CD8-positive, alpha-beta memory T cell (primary cell): ENCODE measurements around the gene VWDE. TPM values are rescaled to one million over a fixed set of nuclear protein-coding genes. Genes with fewer than 3 reads are reported as not detected.
A peak's percentile ranks its signal among the peaks of the same experiment; 100 is the strongest.
"Not testable (repeated sequence)": the region's sequence is repeated elsewhere in the genome, so short reads cannot be mapped to it uniquely, and the experiment has no call there.

Source experiments
- CTCF ChIA-PET: fragments of 350-600 bp; sonication (Branson Sonifier 250); formaldehyde crosslinking; loops from one replicate; lab custom pipeline; 2021; ENCODE audit warnings: antibody characterized with exemption; lab: Charles Lee
- POLR2A ChIA-PET: fragments of 350-600 bp; sonication (Branson Sonifier 250); formaldehyde crosslinking; loops from one replicate; lab custom pipeline; 2021; ENCODE audit warnings: antibody characterized with exemption; lab: Charles Lee
- DNase-seq, 5 donors: peaks; one replicate each; pipeline versions ENCODE4 v3.0.0 to v3.0.0-alpha.2; 2020 to 2022; ENCODE audit warnings: mixed read lengths in 1 of 5
- H3K27ac ChIP-seq: one replicate; pipeline ENCODE4 v1.7.0; 2013; ENCODE audit warnings: low read depth, mild to moderate bottlenecking, low read length, moderate library complexity
- H3K27me3 ChIP-seq: 2 replicates; pipeline ENCODE4 v1.7.0; 2013; ENCODE audit warnings: low read length, mild to moderate bottlenecking; ENCODE audit not compliant: insufficient read depth, poor library complexity, severe bottlenecking
- H3K36me3 ChIP-seq: 2 replicates; pipeline ENCODE4 v1.7.0; 2013; ENCODE audit warnings: mild to moderate bottlenecking, low read length, moderate library complexity; ENCODE audit not compliant: insufficient read depth
- H3K4me1 ChIP-seq: 2 replicates; pipeline ENCODE4 v1.7.0; 2013; ENCODE audit warnings: mild to moderate bottlenecking, low read length, moderate library complexity; ENCODE audit not compliant: insufficient read depth
- H3K4me3 ChIP-seq: 2 replicates; pipeline ENCODE4 v1.7.0; 2013; ENCODE audit warnings: mild to moderate bottlenecking, low read length
- H3K9me3 ChIP-seq: 2 replicates; pipeline ENCODE4 v1.7.0; 2013; ENCODE audit warnings: mild to moderate bottlenecking, low read length
- H3K27ac Mint-ChIP-seq, 8 donors: one replicate each; pipeline ENCODE4 v1.8.0; 2020 to 2021; ENCODE audit warnings: mixed read lengths in 8 of 8, mild to moderate bottlenecking in 6 of 8, inconsistent platforms in 3 of 8, moderate library complexity in 3 of 8
- H3K27me3 Mint-ChIP-seq, 2 donors: one replicate each; pipeline ENCODE4 v1.8.0; 2020 to 2021; ENCODE audit warnings: mixed read lengths in 2 of 2, mild to moderate bottlenecking in 1 of 2, moderate library complexity in 1 of 2
- H3K36me3 Mint-ChIP-seq, 3 donors: one replicate each; pipeline ENCODE4 v1.8.0; 2020 to 2021; ENCODE audit warnings: mixed read lengths in 3 of 3, inconsistent platforms in 1 of 3, mild to moderate bottlenecking in 1 of 3
- H3K4me1 Mint-ChIP-seq, 3 donors: one replicate each; pipeline ENCODE4 v1.8.0; 2020 to 2021; ENCODE audit warnings: mixed read lengths in 3 of 3, inconsistent platforms in 1 of 3, mild to moderate bottlenecking in 1 of 3
- H3K4me3 Mint-ChIP-seq, 7 donors: one replicate each; pipeline ENCODE4 v1.8.0; 2020 to 2021; ENCODE audit warnings: mixed read lengths in 7 of 7, mild to moderate bottlenecking in 6 of 7, moderate library complexity in 4 of 7, inconsistent platforms in 2 of 7
- H3K9me3 Mint-ChIP-seq, 5 donors: one replicate each; pipeline ENCODE4 v1.8.0; 2020 to 2022; ENCODE audit warnings: mixed read lengths in 5 of 5, mild to moderate bottlenecking in 3 of 5, moderate library complexity in 2 of 5, inconsistent platforms in 1 of 5
- polyA plus RNA-seq: library from polyadenylated mRNA; unstranded; fragments of 300-500 nt; fragmentation: Illumina TruSeq; gene quantifications from one replicate; pipeline ENCODE4 v1.2.3, GENCODE V29; 2021
- total RNA-seq, 2 experiments: library from RNA; stranded (reverse); gene quantifications; one replicate each; pipeline ENCODE4 v1.2.3, GENCODE V29; 2021

The VWDE gene
- total and polyA plus RNA-seq, 3 experiments from 2014 or later: 0.25 to 0.71 (median 0.55) TPM

- no peak overlapping the region for H3K27ac Mint-ChIP-seq
These were observed 11.4 kb upstream of the VWDE start for GRCh38 chr7:12415072-12415471.

GRCh38 chr7:12412407-12412806, 8.7 kb upstream of the VWDE start:
- Mint-ChIP-seq H3K27me3 (no peaks in the 10 kb centered on the region), H3K4me3 (no peak overlapping the region), H3K27ac (no peak overlapping the region), H3K9me3 (peaks cover 0 to 3% (median 0%) of the 10 kb centered on the region in 5 donors), H3K36me3 (no peaks in the 10 kb centered on the region), H3K4me1 (no peaks in the 10 kb centered on the region)
- DNase-seq: no peak
- Histone ChIP-seq H3K4me3 (no peak overlapping the region), H3K4me1 (no peaks in the 10 kb centered on the region), H3K27me3 (no peaks in the 10 kb centered on the region), H3K9me3 (no peaks in the 10 kb centered on the region), H3K27ac (no peak overlapping the region), H3K36me3 (no peaks in the 10 kb centered on the region)
- ChIA-PET POLR2A (no interaction called here), CTCF (no interaction called here)

More at GRCh38 chr7:12415072-12415471, 11.4 kb upstream of the VWDE start:
- no peaks in the 10 kb centered on the region for H3K36me3 ChIP-seq
- no peak for DNase-seq
- ChIA-PET CTCF (no interaction called here), POLR2A (no interaction called here)
- no peaks in the 10 kb centered on the region for H3K36me3 Mint-ChIP-seq
- H3K27me3 Mint-ChIP-seq: no peaks in the 10 kb centered on the region
- no peak overlapping the region for H3K27ac ChIP-seq
- no peak overlapping the region for H3K4me3 ChIP-seq
- no peaks in the 10 kb centered on the region for H3K27me3 ChIP-seq
- peaks cover 0 to 6% (median 0%) of the 10 kb centered on the region in 5 donors for H3K9me3 Mint-ChIP-seq
- H3K9me3 ChIP-seq: no peaks in the 10 kb centered on the region
- no peaks in the 10 kb centered on the region for H3K4me1 ChIP-seq
- no peak overlapping the region for H3K4me3 Mint-ChIP-seq
- H3K4me1 Mint-ChIP-seq: no peaks in the 10 kb centered on the region

- Histone ChIP-seq H3K4me3 (no peak overlapping the region), H3K36me3 (no peaks in the 10 kb centered on the region), H3K4me1 (no peaks in the 10 kb centered on the region), H3K27ac (no peak overlapping the region), H3K27me3 (no peaks in the 10 kb centered on the region), H3K9me3 (no peaks in the 10 kb centered on the region)
- CTCF ChIA-PET: no interaction called here
- Mint-ChIP-seq H3K27me3 (no peaks in the 10 kb centered on the region), H3K4me3 (no peak overlapping the region), H3K36me3 (no peaks in the 10 kb centered on the region), H3K9me3 (peaks cover 0 to 3% (median 0%) of the 10 kb centered on the region in 5 donors), H3K27ac (no peak overlapping the region), H3K4me1 (no peaks in the 10 kb centered on the region)
- POLR2A ChIA-PET: no interaction called here
- no peak for DNase-seq
These were observed 6.9 kb upstream of the VWDE start for GRCh38 chr7:12410523-12410922.

- Mint-ChIP-seq H3K27me3 (peaks cover 0 to 5% of the 10 kb centered on the region in 2 donors), H3K9me3 (peaks cover 0 to 3% (median 0%) of the 10 kb centered on the region in 5 donors), H3K4me3 (no peak overlapping the region), H3K27ac (no peak overlapping the region), H3K36me3 (no peaks in the 10 kb centered on the region), H3K4me1 (peaks cover 2 to 5% (median 3%) of the 10 kb centered on the region in 3 donors)
- ChIA-PET POLR2A (no interaction called here), CTCF (no interaction called here)
- Histone ChIP-seq H3K9me3 (no peaks in the 10 kb centered on the region), H3K4me3 (no peak overlapping the region), H3K4me1 (no peaks in the 10 kb centered on the region), H3K27me3 (no peaks in the 10 kb centered on the region), H3K36me3 (no peaks in the 10 kb centered on the region), H3K27ac (no peak overlapping the region)
- no peak for DNase-seq
These were observed 5.5 kb upstream of the VWDE start for GRCh38 chr7:12409097-12409711.

GRCh38 chr7:12407652-12408051, 4.0 kb upstream of the VWDE start:
- DNase-seq, H3K36me3 Mint-ChIP-seq, POLR2A ChIA-PET, H3K27ac ChIP-seq, H3K9me3 ChIP-seq, H3K4me3 ChIP-seq, H3K4me1 ChIP-seq, H3K27ac Mint-ChIP-seq, H3K36me3 ChIP-seq, H3K9me3 Mint-ChIP-seq, H3K4me3 Mint-ChIP-seq, H3K27me3 ChIP-seq: not testable (repeated sequence)
- Mint-ChIP-seq H3K27me3 (peaks cover 3 to 11% of the 10 kb centered on the region in 2 donors), H3K4me1 (peaks cover 15 to 19% (median 15%) of the 10 kb centered on the region in 3 donors)
- CTCF ChIA-PET: interaction anchor here (0.9 kb wide), 1 partner anchor 19 kb away, joined by 4 read pairs; no protein-coding TSS in a partner anchor

GRCh38 chr7:12402365-12402725, 1.3 kb downstream of the VWDE start:
- Mint-ChIP-seq H3K27ac (no peak overlapping the region), H3K27me3 (peaks cover 14 to 29% of the 10 kb centered on the region in 2 donors), H3K4me3 (peak overlapping the region in 1 of 7 donors; percentile 44), H3K9me3 (peaks cover 6 to 13% (median 9%) of the 10 kb centered on the region in 5 donors), H3K4me1 (peaks cover 17 to 25% (median 17%) of the 10 kb centered on the region in 3 donors), H3K36me3 (peaks cover 0 to 3% (median 0%) of the 10 kb centered on the region in 3 donors)
- H3K27ac ChIP-seq: peak overlapping the region; percentile 58
- no peaks in the 10 kb centered on the region for H3K27me3 ChIP-seq
- POLR2A ChIA-PET: no interaction called here
- CTCF ChIA-PET: interaction anchor here (0.7 kb wide), 1 partner anchor 14 kb away, joined by 3 read pairs; no protein-coding TSS in a partner anchor
- peaks cover 4% of the 10 kb centered on the region for H3K9me3 ChIP-seq
- no peaks in the 10 kb centered on the region for H3K4me1 ChIP-seq
- DNase-seq: no peak
- H3K4me3 ChIP-seq: no peak overlapping the region
- H3K36me3 ChIP-seq: no peaks in the 10 kb centered on the region

- peak overlapping the region; percentile 58 for H3K27ac ChIP-seq
- H3K36me3 ChIP-seq: no peaks in the 10 kb centered on the region
- Mint-ChIP-seq H3K4me3 (peak overlapping the region in 1 of 7 donors; percentile 44), H3K27me3 (peaks cover 16 to 33% of the 10 kb centered on the region in 2 donors), H3K4me1 (peaks cover 17 to 25% (median 17%) of the 10 kb centered on the region in 3 donors), H3K36me3 (peaks cover 0 to 3% (median 0%) of the 10 kb centered on the region in 3 donors), H3K9me3 (peaks cover 9 to 13% (median 10%) of the 10 kb centered on the region in 5 donors), H3K27ac (no peak overlapping the region)
- no peak overlapping the region for H3K4me3 ChIP-seq
- DNase-seq: no peak
- H3K4me1 ChIP-seq: no peaks in the 10 kb centered on the region
- no peaks in the 10 kb centered on the region for H3K27me3 ChIP-seq
- peaks cover 4% of the 10 kb centered on the region for H3K9me3 ChIP-seq
- POLR2A ChIA-PET: no interaction called here
- CTCF ChIA-PET: interaction anchor here (0.7 kb wide), 1 partner anchor 13 kb away, joined by 3 read pairs; no protein-coding TSS in a partner anchor
These were observed 1.9 kb downstream of the VWDE start for GRCh38 chr7:12401538-12402364.

- no peak for DNase-seq
- Histone ChIP-seq H3K27me3 (no peaks in the 10 kb centered on the region), H3K4me1 (no peaks in the 10 kb centered on the region), H3K36me3 (no peaks in the 10 kb centered on the region), H3K9me3 (peaks cover 4% of the 10 kb centered on the region), H3K27ac (no peak overlapping the region), H3K4me3 (no peak overlapping the region)
- Mint-ChIP-seq H3K4me3 (no peak overlapping the region), H3K27ac (no peak overlapping the region), H3K9me3 (peaks cover 9 to 13% (median 10%) of the 10 kb centered on the region in 5 donors), H3K4me1 (peaks cover 7 to 11% (median 7%) of the 10 kb centered on the region in 3 donors), H3K27me3 (peaks cover 7 to 32% of the 10 kb centered on the region in 2 donors), H3K36me3 (peaks cover 0 to 3% (median 0%) of the 10 kb centered on the region in 3 donors)
- CTCF ChIA-PET: no interaction called here
- POLR2A ChIA-PET: no interaction called here
These were observed 5.5 kb downstream of the VWDE start for GRCh38 chr7:12398186-12398585.
